Activated T-cell treated with anti-CD3 and anti-CD28 coated beads, Interleukin-2, amount 50 U/mL, for 1 hour (primary cell): ENCODE measurements around the gene CRYZL1.
A peak's percentile ranks its signal among the peaks of the same experiment; 100 is the strongest.

ENCODE experiments used
- DNase-seq: peaks from one replicate; pipeline ENCODE4 v3.0.0-alpha.2; 2020

CRYZL1 gene

DNA sequence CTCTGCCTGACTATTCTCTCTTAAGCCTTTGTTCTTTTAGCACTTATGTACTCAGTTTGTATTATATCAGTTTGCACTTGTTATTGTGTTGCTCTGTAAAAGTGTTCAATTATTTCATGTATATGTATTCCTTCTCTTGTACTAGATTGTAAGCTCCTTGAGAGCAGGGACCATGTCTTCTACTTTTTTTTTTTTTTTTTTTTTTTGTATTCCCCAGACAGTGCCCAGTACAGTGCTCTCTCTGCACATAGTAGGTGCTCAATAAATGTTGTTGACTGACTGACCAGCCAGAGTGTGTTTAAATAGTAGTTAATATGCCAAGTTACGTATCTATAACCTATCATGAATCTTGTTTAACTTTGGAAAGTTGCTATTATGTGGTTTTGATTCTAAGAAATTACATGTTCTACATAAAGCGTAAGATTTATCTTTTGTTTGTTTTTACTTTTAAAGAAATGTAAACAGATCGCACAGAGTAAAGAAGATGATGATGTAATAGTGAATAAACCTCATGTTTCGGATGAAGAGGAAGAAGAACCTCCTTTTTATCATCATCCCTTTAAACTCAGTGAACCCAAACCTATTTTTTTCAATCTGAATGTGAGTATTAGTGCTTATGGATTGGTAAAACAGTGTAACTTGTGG, 82.6 kb downstream of the CRYZL1 start:
- DNase-seq: no peak

DNA sequence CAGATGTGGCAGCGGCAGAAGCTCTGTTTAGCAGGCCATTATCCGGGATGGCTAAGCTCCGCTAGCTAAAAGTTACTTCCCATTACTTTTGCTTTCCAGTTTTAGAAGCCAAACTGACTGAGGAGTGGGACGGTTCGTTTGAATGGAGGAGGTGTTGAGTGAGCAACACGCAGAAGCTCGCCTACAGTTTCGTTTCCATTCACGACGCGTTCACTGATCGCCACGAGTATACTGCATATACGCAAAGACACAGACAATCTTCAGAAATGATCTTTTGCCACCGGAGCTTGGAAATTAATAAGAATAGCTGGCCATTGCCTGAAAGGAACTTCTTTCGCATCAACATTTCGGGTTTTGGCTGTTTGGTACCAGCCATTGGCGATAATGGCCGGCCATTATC, 84.1 kb downstream of the CRYZL1 start:
- no peak for DNase-seq

DNA sequence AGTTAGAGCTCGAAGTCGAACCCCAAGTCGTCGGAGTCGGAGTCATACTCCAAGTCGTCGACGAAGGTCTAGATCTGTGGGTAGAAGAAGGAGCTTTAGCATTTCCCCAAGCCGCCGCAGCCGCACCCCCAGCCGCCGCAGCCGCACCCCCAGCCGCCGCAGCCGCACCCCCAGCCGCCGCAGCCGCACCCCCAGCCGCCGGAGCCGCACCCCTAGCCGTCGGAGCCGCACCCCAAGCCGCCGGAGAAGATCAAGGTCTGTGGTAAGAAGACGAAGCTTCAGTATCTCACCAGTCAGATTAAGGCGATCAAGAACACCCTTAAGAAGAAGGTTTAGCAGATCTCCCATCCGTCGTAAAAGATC, 86.6 kb downstream of the CRYZL1 start:
- DNase-seq: no peak

DNA sequence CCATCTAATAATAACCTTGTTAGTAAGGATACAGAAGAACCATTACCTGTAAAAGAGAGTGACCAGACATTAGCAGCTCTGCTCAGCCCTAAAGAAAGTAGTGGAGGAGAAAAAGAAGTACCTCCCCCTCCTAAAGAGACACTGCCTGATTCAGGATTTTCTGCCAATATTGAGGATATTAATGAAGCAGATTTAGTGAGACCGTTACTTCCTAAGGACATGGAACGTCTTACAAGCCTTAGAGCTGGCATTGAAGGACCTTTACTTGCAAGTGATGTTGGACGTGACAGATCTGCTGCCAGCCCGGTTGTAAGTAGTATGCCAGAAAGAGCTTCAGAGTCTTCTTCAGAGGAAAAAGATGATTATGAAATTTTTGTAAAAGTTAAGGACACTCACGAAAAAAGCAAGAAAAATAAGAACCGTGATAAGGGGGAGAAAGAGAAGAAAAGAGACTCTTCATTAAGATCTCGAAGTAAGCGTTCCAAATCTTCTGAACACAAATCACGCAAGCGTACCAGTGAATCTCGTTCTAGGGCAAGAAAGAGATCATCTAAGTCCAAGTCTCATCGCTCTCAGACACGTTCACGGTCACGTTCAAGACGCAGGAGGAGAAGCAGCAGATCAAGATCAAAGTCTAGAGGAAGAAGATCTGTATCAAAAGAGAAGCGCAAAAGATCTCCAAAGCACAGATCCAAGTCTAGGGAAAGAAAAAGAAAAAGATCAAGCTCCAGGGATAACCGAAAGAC, 87.1 kb downstream of the CRYZL1 start:
- no peak for DNase-seq

DNA sequence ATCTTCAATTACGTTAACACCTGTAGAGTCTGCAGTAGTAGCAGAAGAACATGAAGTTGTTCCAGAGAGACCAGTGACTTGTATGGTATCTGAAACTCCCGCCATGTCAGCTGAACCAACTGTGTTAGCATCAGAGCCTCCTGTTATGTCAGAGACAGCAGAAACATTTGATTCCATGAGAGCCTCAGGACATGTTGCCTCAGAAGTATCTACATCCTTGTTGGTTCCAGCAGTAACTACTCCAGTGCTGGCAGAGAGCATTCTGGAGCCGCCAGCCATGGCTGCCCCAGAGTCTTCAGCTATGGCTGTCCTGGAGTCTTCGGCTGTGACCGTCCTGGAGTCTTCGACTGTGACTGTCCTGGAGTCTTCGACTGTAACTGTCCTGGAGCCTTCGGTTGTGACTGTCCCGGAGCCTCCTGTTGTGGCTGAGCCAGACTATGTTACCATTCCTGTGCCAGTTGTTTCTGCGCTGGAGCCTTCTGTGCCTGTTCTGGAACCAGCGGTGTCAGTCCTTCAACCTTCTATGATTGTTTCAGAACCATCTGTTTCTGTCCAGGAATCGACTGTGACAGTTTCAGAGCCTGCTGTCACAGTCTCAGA, 88.4 kb downstream of the CRYZL1 start:
- DNase-seq: no peak

DNA sequence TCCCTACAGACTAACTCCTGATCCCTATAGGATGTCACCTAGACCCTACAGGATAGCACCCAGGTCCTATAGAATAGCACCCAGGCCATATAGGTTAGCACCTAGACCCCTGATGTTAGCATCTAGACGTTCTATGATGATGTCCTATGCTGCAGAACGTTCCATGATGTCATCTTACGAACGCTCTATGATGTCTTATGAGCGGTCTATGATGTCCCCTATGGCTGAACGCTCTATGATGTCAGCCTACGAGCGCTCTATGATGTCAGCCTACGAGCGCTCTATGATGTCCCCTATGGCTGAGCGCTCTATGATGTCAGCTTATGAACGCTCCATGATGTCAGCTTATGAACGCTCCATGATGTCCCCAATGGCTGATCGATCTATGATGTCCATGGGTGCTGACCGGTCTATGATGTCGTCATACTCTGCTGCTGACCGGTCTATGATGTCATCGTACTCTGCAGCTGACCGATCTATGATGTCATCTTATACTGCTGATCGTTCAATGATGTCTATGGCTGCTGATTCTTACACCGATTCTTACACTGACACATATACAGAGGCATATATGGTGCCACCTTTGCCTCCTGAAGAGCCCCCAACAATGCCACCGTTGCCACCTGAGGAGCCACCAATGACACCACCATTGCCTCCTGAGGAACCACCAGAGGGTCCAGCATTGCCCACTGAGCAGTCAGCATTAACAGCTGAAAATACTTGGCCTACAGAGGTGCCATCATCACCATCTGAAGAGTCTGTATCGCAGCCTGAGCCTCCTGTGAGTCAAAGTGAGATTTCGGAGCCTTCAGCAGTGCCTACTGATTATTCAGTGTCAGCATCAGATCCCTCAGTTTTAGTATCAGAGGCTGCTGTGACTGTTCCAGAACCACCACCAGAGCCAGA, 89.2 kb downstream of the CRYZL1 start:
- no peak for DNase-seq

DNA sequence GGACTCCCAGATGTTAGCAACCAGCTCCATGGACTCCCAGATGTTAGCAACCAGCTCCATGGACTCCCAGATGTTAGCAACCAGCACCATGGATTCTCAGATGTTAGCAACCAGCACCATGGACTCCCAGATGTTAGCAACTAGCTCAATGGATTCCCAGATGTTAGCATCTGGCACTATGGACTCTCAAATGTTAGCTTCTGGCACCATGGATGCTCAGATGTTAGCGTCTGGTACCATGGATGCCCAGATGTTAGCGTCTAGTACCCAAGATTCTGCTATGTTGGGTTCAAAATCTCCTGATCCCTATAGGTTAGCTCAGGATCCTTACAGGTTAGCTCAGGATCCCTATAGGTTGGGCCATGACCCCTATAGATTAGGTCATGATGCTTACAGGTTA, 89.9 kb downstream of the CRYZL1 start:
- no peak for DNase-seq

DNA sequence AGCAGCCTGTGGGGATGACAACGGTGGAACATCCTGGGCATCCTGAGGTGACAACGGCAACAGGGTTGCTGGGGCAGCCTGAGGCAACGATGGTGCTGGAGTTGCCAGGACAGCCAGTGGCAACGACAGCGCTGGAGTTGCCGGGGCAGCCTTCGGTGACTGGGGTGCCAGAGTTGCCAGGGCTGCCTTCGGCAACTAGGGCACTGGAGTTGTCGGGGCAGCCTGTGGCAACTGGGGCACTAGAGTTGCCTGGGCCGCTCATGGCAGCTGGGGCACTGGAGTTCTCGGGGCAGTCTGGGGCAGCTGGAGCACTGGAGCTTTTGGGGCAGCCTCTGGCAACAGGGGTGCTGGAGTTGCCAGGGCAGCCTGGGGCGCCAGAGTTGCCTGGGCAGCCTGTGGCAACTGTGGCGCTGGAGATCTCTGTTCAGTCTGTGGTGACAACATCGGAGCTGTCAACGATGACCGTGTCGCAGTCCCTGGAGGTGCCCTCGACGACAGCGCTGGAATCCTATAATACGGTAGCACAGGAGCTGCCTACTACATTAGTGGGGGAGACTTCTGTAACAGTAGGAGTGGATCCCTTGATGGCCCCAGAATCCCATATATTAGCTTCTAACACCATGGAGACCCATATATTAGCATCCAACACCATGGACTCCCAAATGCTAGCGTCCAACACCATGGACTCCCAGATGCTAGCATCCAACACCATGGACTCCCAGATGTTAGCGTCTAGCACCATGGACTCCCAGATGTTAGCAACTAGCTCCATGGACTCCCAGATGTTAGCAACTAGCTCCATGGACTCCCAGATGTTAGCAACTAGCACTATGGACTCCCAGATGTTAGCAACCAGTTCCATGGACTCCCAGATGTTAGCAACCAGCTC, 90.5 kb downstream of the CRYZL1 start:
- DNase-seq: no peak

DNA sequence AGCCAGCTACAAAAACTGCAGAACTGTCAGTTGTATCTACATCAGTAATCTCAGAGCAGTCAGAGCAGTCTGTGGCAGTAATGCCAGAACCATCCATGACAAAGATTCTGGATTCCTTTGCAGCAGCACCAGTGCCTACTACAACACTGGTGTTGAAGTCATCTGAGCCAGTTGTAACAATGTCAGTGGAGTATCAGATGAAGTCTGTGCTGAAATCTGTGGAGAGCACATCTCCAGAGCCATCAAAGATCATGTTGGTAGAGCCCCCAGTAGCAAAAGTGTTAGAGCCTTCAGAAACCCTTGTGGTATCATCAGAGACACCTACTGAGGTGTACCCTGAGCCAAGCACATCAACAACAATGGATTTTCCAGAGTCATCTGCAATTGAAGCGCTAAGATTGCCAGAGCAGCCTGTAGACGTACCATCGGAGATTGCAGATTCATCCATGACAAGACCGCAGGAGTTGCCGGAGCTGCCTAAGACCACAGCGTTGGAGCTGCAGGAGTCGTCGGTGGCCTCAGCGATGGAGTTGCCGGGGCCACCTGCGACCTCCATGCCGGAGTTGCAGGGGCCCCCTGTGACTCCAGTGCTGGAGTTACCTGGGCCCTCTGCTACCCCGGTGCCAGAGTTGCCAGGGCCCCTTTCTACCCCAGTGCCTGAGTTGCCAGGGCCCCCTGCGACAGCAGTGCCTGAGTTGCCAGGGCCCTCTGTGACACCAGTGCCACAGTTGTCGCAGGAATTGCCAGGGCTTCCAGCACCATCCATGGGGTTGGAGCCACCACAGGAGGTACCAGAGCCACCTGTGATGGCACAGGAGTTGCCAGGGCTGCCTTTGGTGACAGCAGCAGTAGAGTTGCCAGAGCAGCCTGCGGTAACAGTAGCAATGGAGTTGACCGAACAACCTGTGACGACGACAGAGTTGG, 91.4 kb downstream of the CRYZL1 start:
- no peak for DNase-seq

DNA sequence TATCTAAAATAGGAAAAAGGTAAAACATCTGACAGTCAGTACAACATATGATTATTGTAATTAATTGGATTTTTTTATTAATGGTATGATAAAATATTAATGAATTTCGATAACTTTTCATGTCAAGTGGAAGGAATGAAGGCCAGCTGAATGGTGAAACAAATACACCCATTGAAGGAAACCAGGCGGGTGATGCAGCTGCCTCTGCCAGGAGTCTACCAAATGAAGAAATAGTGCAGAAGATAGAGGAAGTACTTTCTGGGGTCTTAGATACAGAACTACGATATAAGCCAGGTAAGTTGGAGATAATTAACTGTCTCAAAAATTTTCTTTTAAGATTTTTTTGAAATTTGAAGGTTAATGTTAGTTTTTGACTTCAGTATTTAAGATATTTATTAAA, 95.5 kb downstream of the CRYZL1 start:
- DNase-seq: no peak

DNA sequence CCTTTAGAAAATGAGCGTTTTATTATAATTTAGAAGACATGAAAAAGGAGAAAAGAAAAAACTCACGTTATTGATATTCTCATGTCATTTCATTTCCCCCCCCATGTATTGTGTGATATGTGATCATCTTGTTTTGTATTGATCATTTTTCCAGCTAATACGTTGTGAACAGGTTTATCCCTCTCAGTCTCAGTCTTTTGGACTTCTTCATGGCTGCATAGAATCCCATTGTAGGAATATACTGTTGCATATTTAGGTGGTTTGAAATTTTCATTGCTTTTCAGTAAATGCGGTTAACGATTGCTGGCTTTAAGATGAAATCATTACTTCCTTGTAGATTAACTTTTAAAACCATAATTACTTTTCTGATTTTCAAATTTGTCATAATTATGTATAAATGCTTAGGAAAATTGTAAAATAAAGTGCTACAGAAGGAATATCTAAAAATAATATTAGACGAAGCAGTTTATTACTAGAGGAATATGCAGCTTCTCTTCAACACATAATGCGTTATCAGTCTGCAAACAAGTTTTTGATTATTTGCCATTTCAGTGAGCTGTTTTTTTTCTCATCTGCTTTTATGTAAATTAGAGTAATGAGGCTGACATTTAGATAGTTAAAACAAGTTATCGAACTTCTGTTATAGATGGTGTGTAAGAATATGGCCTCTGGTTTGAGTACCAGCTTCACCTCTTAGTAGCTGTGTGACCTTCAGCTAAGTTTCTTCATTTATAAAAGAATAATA, 96.9 kb downstream of the CRYZL1 start:
- DNase-seq: no peak

DNA sequence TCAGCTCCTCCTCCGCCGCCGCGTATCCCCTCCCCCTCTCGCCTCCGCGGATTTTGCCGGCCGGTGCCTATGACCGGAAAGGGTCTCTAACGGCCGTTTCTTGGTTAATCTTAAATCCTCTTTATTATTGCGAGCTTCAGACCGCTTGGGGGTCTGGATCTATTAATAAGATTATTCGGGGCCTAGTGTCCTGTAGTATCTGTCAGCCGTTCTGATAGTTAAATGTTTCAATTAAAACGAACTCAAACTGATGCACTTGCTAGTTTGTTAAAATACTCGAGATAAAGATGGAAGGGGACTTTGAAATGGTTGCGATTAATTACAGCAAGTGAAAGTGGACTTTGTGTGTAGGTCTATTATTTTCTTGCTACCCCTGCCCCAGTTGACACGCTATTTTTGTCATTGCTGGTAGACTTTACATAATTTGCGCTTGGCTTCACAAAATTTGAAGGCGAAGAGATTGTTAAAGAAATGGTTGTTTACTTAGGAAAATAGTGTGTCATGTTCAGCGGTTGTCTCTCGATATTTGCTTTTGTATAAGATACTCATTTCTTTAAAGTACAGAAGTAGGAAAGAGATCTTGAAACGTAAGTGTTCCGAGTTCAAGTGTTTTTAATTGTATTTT, 97.9 kb downstream of the CRYZL1 start:
- no peak for DNase-seq

DNA sequence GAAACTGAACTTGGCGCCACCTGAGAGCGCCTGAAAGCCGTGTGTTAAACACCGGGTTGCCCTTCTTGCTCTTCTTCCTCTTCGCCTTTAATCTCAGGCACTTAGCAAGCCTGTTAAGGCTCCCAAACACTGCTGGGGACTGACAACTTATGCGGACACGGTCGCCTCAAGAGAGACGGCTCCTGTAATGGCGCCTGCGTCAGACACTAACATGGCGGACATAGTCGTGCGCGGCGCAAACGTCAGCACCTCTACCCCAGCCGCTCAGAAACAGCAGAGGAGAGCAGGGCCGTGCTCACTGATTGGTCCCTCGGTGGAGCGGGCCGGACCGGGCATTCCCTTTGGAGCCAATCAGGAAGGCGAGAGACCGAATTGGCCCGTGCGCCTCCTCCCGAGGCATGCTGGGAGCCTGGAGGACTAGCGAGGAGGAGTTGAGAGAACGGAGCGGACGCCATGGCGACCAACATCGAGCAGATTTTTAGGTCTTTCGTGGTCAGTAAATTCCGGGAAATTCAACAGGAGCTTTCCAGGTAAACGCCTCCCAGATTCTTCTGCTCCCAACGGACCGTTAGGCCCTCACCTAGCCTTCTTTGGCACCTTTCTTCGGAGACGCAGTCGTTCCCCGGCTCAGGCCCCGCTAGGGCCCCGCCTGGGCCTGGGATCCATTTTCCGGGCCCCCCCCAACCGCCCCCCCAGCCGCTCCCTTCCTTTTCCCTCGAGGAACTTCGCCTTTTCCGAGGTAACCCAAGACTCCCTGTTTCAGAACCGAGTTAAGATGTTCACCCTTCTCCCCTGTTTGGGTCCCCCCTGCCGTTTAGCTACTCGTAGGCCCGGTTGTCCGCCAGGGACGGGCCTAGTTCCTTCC, 98.7 kb downstream of the CRYZL1 start, which contains the start of gene SON:
Gene SON, plus strand, starts transcription at position 399 of the 865 bp plus-strand sequence. Its CDS starts 55 bp downstream, at position 454.
- peak; percentile 93 for DNase-seq

DNA sequence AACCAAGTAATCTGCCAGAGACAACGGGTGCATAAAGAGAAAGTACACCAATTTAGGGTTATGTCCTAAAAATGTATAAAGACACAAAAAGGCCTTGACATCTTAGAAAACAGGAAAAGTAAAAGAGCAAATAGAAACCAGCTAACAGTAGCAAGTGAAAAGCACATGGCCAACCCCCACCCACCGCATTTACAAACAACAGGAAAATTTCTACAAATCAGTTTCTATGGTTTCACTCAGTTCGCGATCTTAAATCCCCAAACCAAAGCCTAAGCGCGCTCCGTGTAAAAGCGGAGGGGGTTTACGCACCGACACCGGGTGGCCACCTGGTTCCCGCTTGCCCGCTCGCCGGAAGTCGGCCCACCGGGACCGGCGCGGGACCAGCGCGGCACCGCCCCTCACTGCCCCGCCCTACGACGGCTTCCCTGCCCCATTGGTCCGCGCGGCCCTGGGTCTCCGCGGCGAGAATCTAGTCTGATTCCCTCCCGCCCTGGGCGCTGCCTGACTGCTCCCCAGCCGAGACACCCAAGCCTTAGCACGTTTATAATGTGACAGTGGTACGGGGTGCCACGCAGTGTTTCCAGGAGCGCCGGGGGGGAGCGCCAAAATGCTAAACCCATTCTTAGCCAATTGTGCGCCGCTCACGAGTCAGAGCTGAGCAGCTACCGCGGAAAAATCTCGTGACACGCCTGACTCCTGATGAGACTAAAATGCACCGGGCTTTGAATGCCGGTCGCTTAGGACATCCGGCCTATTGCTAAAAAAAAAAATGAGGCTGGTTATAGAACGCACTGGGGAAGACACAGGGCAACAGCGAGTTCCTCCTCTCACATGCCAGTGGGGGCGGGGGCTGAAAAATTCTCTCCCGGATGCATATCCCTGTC, 99.5 kb downstream of the CRYZL1 start, which contains the start of gene GART:
Gene GART, minus strand, starts transcription at position 362 of the 884 bp plus-strand sequence. CDS start 2,802 bp downstream, outside the sequence.
- DNase-seq: peak; percentile 81

DNA sequence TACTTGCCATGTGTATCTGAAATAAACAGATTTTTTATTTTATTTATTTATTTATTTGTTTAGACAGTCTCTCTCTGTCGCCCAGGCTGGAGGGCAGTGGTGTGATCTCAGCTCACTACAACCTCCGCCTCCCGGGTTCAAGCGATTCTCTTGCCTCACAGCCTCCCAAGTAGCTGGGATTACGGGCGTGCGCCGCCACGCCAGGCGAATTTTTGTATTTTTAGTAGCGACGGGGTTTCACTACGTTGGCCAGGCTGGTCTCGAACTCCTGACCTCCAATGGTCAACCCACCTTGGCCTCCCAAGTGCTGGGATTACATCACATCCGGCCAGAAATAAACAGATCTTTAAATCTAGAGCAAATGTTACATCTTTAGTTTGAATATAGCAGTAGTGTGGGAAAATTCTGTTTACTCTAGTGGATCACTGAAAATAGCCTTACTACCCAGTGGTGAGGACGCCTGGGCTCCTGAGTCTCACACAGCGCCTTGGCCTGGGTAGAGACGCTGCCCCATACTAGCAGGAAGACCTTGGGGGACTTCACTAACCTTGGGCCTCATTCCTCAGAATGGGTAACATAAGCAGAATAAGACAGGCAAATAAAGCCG, 100.3 kb downstream of the CRYZL1 start:
- no peak for DNase-seq

DNA sequence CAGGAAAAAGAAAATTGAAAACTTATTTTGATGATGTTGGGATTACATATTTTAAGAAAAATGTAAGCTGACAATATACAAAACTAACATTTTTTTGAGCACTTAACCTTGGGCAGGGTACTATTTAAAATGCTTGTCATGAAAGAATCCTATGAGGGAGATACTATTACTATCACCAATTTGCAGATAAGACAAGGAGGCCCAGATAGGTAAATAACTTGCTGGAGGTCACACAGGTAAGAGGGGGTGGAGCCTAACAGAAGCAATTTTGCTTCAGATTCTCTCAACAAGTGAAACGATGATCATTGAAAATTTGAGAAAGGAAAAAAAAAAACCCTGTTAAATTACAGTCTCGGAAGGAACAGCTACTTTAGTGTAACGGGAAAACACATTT, 100.8 kb downstream of the CRYZL1 start:
- DNase-seq: no peak

DNA sequence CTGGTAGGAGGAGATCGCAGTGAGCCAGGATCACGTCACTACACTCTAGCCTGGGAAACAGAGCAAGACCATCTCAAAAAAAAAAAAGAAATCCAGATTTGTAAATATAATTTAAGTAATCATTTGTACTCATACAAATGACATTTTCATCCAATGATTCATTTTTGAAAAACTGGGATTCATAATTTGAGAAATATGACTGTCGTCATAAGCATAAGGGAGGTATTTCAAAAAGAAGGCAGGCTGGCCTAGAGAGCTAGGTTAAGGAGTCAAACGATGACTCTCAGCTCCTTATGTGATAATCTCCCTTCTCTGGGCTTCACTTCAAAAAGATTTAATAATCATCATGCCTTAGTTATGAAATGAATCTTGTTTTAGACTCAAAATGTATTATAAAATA, 101.9 kb downstream of the CRYZL1 start:
- no peak for DNase-seq
